Epithelial cell of esophagus (primary cell): ENCODE results near the gene LIN7C.

ENCODE experiments used
- DNase-seq: peaks from one replicate; pipeline ENCODE4 v3.0.0; 2010; ENCODE audit warnings: low read depth
- H3K4me3 ChIP-seq: 2 replicates; pipeline ENCODE4 v1.5.1; 2011; ENCODE audit warnings: mild to moderate bottlenecking, low read length, control low read depth
- TF ChIP-seq, protein P1 (sequence below): IDR thresholded peaks from 2 replicates; pipeline ENCODE4 v1.5.1; 2011; ENCODE audit warnings: low read depth, mild to moderate bottlenecking, low read length, control low read depth, inconsistent platforms; ENCODE audit not compliant: insufficient read depth; ENCODE audit errors: missing control alignments

Gene LIN7C

DNA sequence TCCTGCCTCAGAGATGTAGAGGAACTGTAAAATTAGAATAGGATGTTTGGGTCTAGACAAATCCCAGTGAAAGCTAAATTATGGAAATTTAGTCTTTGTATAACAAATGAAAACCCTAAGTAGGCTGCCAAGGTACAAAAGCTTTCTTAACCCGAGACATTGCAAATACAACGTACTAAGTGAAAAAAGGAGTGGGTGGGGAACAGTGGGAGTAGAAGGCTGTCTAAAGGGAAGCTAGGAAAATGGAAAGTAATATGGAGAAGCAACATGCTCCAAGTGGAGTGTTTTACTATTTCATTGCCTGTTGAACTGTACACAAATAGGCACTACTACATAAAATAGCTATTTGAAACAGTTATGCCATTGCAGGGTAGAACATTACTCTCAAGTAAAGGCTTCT, 6.8 kb upstream of the LIN7C start:
- TF ChIP-seq, protein P1, sequence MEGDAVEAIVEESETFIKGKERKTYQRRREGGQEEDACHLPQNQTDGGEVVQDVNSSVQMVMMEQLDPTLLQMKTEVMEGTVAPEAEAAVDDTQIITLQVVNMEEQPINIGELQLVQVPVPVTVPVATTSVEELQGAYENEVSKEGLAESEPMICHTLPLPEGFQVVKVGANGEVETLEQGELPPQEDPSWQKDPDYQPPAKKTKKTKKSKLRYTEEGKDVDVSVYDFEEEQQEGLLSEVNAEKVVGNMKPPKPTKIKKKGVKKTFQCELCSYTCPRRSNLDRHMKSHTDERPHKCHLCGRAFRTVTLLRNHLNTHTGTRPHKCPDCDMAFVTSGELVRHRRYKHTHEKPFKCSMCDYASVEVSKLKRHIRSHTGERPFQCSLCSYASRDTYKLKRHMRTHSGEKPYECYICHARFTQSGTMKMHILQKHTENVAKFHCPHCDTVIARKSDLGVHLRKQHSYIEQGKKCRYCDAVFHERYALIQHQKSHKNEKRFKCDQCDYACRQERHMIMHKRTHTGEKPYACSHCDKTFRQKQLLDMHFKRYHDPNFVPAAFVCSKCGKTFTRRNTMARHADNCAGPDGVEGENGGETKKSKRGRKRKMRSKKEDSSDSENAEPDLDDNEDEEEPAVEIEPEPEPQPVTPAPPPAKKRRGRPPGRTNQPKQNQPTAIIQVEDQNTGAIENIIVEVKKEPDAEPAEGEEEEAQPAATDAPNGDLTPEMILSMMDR: no peak
- DNase-seq: no peak
- H3K4me3 ChIP-seq: no peak overlapping the region

DNA sequence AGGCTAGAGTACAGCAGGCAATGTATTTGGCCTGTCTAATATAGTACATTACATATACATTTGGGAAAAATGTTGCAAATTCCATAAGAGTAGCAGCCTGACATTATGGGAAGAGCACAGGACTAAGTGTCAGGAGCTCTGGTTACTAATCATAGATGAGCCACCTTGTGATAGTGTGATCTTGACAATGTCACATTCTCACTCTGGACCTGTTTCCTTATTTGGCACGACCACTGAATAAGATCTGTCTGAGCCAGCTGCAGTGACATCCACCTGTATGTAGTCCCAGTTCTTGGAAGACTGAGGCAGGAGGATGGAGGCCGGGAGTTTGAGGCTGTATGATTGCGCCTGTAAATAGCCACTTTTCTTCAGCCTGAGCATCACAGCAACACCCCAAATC, 5.7 kb upstream of the LIN7C start:
- TF ChIP-seq, protein P1: no peak
- no peak for DNase-seq
- no peak overlapping the region for H3K4me3 ChIP-seq

DNA sequence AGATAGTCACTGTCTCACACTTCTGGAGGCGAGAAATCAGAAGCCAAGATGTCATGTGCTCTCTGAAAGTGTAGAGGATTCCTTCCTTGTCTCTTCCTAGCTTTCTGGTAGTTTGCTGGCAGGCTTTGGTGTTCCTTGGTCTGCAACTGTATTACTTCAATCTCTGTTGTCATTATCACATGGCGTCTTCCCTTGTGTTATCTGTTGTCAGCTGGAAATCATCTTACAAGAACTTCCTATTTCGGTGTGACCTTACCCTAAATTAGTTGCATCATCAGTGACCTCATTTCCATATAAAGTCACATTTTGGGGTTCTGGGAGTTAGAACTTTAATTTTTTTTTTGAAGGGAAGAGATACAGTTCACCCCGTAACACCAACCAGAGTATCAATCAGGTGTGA, 3.3 kb upstream of the LIN7C start:
- TF ChIP-seq, protein P1: no peak
- DNase-seq: no peak
- no peak overlapping the region for H3K4me3 ChIP-seq

DNA sequence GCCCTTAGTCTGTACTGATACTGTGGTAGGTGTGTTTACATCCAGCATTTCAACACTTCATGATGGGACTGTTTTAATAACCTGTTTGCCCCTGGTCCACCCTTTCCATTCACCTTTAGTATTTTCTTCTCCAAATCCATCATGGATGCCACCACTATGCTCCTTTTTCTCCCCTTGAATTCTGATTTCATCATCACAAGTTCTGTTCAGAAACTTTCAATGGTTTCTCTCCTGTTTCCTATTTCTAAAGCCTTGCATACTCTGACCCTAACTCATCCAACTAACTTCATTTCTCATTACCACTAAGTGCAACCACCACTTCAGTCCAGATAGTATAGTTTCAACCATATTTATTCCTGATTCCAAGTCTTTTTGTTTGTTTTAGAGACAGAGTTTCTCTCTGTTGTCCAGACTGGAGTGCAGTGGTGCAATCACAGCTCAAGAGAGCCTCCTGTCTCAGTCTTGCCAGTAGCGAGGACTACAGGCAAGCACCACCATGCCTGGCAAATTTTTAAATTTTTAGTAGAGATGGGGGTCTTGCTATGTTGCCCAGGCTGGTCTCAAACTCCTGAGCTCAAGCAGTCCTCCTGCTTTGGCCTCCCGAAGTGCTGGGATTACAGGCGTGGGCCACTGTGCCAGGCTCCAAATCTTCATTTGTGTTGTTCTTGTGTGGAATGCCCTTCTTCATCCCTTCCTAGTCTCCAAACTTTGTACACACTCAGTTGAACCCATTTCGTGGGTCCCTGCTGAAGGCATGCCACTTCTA, 1.2 kb upstream of the LIN7C start:
- no peak for DNase-seq
- TF ChIP-seq, protein P1: no peak
- H3K4me3 ChIP-seq: peak overlapping the region; percentile 96

DNA sequence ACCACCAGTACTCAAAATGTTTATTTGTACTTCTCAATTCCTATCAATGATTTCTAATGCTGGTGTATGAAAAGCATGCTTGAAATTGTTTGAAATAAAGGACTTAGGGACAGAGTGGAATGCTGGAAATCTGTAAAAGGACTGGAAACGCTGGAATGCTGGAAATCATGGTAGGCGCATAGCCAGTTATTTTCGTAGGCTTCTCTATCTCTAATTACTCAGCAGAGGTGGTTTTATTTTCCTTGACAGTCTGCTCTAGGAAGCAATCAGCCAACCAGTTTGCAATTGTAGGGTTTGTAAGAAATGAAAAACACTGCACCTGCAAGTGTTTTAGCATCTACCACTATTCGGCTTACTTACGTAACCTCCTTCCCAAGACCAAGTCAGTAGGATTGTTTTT, 788 bp downstream of the LIN7C start:
- TF ChIP-seq, protein P1: no peak
- DNase-seq: no peak
- H3K4me3 ChIP-seq: peak overlapping the region; percentile 96

DNA sequence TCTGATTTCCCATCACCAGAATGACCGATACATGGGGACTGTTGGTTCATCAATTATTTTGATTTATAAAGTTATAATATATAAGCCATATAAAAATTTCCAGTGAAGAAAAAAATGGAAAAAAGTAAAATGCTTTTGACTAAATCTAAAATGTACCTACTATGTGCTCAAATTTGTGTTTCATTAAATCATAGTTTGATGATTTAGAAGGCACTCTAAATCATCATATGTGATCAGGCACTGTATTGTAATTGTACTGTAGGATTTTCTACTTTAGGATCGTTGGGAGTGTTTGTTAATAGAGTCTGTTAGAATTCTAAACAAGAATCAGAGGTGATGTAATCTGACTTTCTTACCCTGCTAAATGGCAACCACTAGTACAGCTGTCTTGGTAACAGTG, 2.4 kb downstream of the LIN7C start:
- no peak overlapping the region for H3K4me3 ChIP-seq
- no peak for DNase-seq
- TF ChIP-seq, protein P1: no peak

DNA sequence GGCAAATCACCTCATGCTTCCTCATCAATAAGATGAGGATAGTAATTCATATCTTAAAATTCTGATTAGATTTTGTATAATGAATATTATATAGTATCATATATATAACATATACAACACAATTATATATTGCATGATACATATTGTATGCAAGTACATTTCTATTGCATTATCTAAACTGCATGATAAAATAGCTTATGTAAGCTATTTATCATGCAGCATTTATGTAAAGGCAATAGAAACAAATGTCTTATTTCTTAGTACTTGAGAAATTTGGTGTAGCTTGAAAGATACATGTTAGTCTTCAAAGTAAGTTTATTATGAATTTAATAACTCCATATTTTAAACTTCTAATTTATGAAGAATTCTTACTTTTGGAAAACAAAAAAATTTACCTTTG, 5.5 kb downstream of the LIN7C start:
- TF ChIP-seq, protein P1: no peak
- no peak overlapping the region for H3K4me3 ChIP-seq
- no peak for DNase-seq
